Psoas muscle (tissue), 8 donors: ENCODE measurements around the gene IGSF5. TPM values are rescaled to one million over a fixed set of nuclear protein-coding genes. Genes with fewer than 3 reads are reported as not detected.
A peak's percentile ranks its signal among the peaks of the same experiment; 100 is the strongest.

Experiments used
- ATAC-seq, 4 donors: fragments of 200-7000 bp; cut with Tn5 transposase; one replicate each; pipeline ENCODE4 v1.9.1; 2020; ENCODE audit warnings: moderate library complexity in 3 of 4, mild to moderate bottlenecking in 2 of 4
- DNase-seq, 2 donors: peaks; one replicate each; pipeline ENCODE4 v3.0.0-alpha.2; 2020
- H3K27ac ChIP-seq: fragments of 200-600 bp; one replicate; pipeline ENCODE4 v1.8.0; 2022
- H3K27me3 ChIP-seq, 3 donors: fragments of 200-600 bp in 1 of 3; one replicate each; pipeline versions ENCODE4 v1.6.1 to v1.8.0; 2013 to 2022; ENCODE audit warnings: low read length in 2 of 3, mild to moderate bottlenecking in 2 of 3, moderate library complexity in 1 of 3; ENCODE audit not compliant: insufficient read depth in 3 of 3
- H3K36me3 ChIP-seq, 2 donors: fragments of 200-600 bp in 1 of 2; one replicate each; pipeline versions ENCODE4 v1.6.1 to v1.8.0; 2013 to 2022; ENCODE audit warnings: low read depth in 1 of 2, mild to moderate bottlenecking in 1 of 2, moderate library complexity in 1 of 2; ENCODE audit not compliant: insufficient read depth in 1 of 2
- H3K4me1 ChIP-seq: fragments of 200-600 bp; one replicate; pipeline ENCODE4 v1.8.0; 2022
- H3K4me3 ChIP-seq: fragments of 200-600 bp; one replicate; pipeline ENCODE4 v1.8.0; 2022; ENCODE audit warnings: mild to moderate bottlenecking
- H3K9me3 ChIP-seq: fragments of 200-600 bp; one replicate; pipeline ENCODE4 v1.8.0; 2022
- CTCF ChIP-seq: fragments of 200-600 bp; IDR thresholded peaks from one replicate; pipeline ENCODE4 v1.8.0; 2022; ENCODE audit warnings: antibody characterized with exemption
- WGBS, 3 donors: extraction: QIAGEN DNeasy Blood & Tissue Kit; methylation state at CpG; one replicate each; pipeline versions ENCODE4 v1.1.6 to v1.1.7; 2013; 5-methylcytosine and 5-hydroxymethylcytosine counted together
- intact Hi-C, 2 donors: fragments of 100-400 bp; cut with DNase I; formaldehyde crosslinking; loops; one replicate each; pipeline versions ENCODE4 v1.11.0 to v1.14.2; 2022
- polyA plus RNA-seq, 3 donors: library from polyadenylated mRNA; stranded (reverse); fragments of 200-250 nt; gene quantifications; one replicate each; pipeline ENCODE4 v1.2.3, GENCODE V29; 2013
- total RNA-seq, 4 donors: library from RNA; stranded (reverse); fragmentation: NEBNext Ultra II Directional in 2 of 4; extraction: Animal tissue kit (Norgen Biotek cat#: 25700) in 2 of 4; gene quantifications; one replicate each; pipeline versions ENCODE4 v1.2.1 to v1.2.4, GENCODE V29; 2021 to 2023
- donor health status: healthy with polysubstance abuse.
- donor health status: DM: no; HTN: no; CAD: no; lungs with moderate emphysema.
- donor health status: Bipolar disorder and iron deficiency.
- donor health status: healthy.
- donor health status: DM: yes; HTN: yes; CAD: no.
- donor health status: DM: no; HTN: no; CAD: no.
- donor health status: DM: no; HTN: no; CAD: no.
- donor health status: DM: yes; HTN: yes; CAD: no.

IGSF5 gene
- total and polyA plus RNA-seq, 7 donors = not detected

GRCh38 chr21:39713905-39714304, 31.1 kb upstream of the IGSF5 start:
- 80 to 86% (median 85%) methylated on average over 7 of the region's 7 CpGs for WGBS, 3 donors
- no peak overlapping the region for H3K27ac ChIP-seq
- H3K4me3 ChIP-seq = no peak overlapping the region
- intact Hi-C loops = no loop called here
- H3K36me3 ChIP-seq = no peaks in the 10 kb centered on the region
- DNase-seq (no peak), ATAC-seq (no peak)
- H3K27me3 ChIP-seq = peaks cover 0 to 3% (median 0%) of the 10 kb centered on the region in 3 donors
- TF ChIP-seq CTCF = no peak
- no peaks in the 10 kb centered on the region for H3K4me1 ChIP-seq
- H3K9me3 ChIP-seq = no peaks in the 10 kb centered on the region

GRCh38 chr21:39714331-39714730, 30.7 kb upstream of the IGSF5 start:
- TF ChIP-seq CTCF = no peak
- ATAC-seq (no peak), DNase-seq (no peak)
- no peak overlapping the region for H3K27ac ChIP-seq
- H3K36me3 ChIP-seq = no peaks in the 10 kb centered on the region
- intact Hi-C loops = no loop called here
- WGBS, 3 donors = 55 to 70% (median 57%) methylated on average over 1 of the region's 1 CpG
- no peaks in the 10 kb centered on the region for H3K9me3 ChIP-seq
- peaks cover 0 to 3% (median 0%) of the 10 kb centered on the region in 3 donors for H3K27me3 ChIP-seq
- no peaks in the 10 kb centered on the region for H3K4me1 ChIP-seq
- no peak overlapping the region for H3K4me3 ChIP-seq

GRCh38 chr21:39715804-39716397, 29.1 kb upstream of the IGSF5 start:
- DNase-seq (peak in 1 of 2 donors; percentile 41), ATAC-seq (peak in 3 of 4 donors; percentile 43 to 69 (median 61))
- Histone ChIP-seq H3K9me3 (no peaks in the 10 kb centered on the region), H3K27ac (no peak overlapping the region), H3K36me3 (no peaks in the 10 kb centered on the region), H3K4me3 (no peak overlapping the region), H3K27me3 (peaks cover 0 to 3% (median 0%) of the 10 kb centered on the region in 3 donors), H3K4me1 (no peaks in the 10 kb centered on the region)
- TF ChIP-seq CTCF = peak; percentile 67
- WGBS, 3 donors = 29 to 34% (median 33%) methylated on average over 10 of the region's 10 CpGs
- intact Hi-C loops = loop anchor here (1.0 kb wide), 2 partner anchors 197 to 198 kb away; no protein-coding TSS in a partner anchor

GRCh38 chr21:39720126-39720778, 24.7 kb upstream of the IGSF5 start:
- DNase-seq (no peak), ATAC-seq (peak in 2 of 4 donors; percentile 64)
- Histone ChIP-seq H3K9me3 (no peaks in the 10 kb centered on the region), H3K4me3 (no peak overlapping the region), H3K4me1 (no peaks in the 10 kb centered on the region), H3K27ac (no peak overlapping the region), H3K36me3 (no peaks in the 10 kb centered on the region), H3K27me3 (no peaks in the 10 kb centered on the region)
- intact Hi-C loops = no loop called here
- 77 to 83% (median 78%) methylated on average over 5 of the region's 5 CpGs for WGBS, 3 donors
- no peak for TF ChIP-seq CTCF
